SK-N-MC (cell line): ENCODE data around the gene ELK3.

Experiments
- DNase-seq: peaks from one replicate; pipeline ENCODE4 v3.0.0-alpha.2; 2011; ENCODE audit warnings: low read depth, low spot score
- H3K27ac ChIP-seq: fragments of 200-600 bp; sonication (generic); 2 replicates; pipeline ENCODE4 v1.5.1; 2016; ENCODE audit warnings: mixed run types
- H3K36me3 ChIP-seq: fragments of 200-600 bp; sonication (generic); 2 replicates; pipeline ENCODE4 v1.6.1; 2017; ENCODE audit warnings: antibody characterized with exemption, low read length, mixed read lengths; ENCODE audit not compliant: insufficient read depth
- H3K4me3 ChIP-seq: fragments of 200-600 bp; sonication (generic); 2 replicates; pipeline ENCODE4 v1.5.1; 2016
- H3K9ac ChIP-seq: fragments of 200-600 bp; sonication (generic); 2 replicates; pipeline ENCODE4 v1.8.0; 2017; ENCODE audit warnings: mixed run types, mixed read lengths; ENCODE audit not compliant: insufficient read length
- H3K9me3 ChIP-seq: fragments of 200-600 bp; sonication (generic); 2 replicates; pipeline ENCODE4 v1.6.1; 2017; ENCODE audit warnings: low read depth, mild to moderate bottlenecking, antibody characterized with exemption, low read length, moderate library complexity, mixed read lengths
- EZH2 ChIP-seq: fragments of 200-600 bp; sonication (generic); IDR thresholded peaks from one replicate; pipeline ENCODE4 v1.6.1; 2017; ENCODE audit warnings: antibody characterized with exemption
- FOXP2 ChIP-seq: optimal IDR thresholded peaks from 2 replicates; pipeline ENCODE3; 2011; ENCODE audit warnings: mild to moderate bottlenecking, moderate library complexity; ENCODE audit not compliant: insufficient read depth; ENCODE audit errors: extremely low read length, control extremely low read depth
- POLR2AphosphoS5 ChIP-seq: IDR thresholded peaks from 2 replicates; pipeline ENCODE4 v1.6.1; 2012; ENCODE audit warnings: mild to moderate bottlenecking, low read depth, low read length, borderline replicate concordance

The ELK3 gene

DNA sequence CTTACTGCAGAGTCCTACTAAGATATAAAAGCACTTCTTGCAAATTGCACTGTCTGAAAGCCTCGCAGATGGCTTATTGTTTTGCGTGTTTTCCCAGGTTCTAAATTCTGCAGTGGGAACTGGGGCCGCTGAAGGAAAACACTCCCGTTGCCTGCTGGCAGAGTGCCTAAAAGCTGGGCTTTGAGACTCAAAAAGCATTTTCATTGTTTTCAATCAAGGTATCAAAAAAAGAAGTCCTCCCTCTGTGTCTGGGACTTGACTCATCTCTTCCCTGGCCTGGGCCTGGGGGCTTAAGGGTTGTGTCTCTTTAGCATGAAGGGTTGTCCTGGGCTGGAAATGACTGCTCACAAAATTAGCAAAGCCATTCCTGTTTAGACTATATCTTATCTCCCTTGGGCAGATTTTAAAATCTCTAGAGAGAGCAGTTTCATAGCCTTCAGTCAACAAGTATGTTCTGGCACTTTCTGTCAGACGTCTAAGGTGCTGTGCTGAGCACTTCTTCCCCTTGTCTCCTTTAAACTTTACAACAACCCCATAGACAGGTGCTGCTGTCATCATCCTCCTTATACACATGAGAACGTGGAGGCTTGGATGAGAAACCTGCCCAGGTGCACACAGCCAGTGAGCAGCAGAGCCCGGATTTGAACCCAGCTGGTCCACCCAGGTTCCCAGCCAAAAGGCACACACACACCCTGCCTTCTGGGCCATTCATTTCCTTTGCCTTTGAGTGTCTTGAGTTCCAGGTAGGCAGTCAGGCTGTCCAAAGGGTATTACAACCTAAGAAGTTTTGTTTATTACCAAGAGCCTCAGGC lies 31.1 kb downstream of the ELK3 start:
- Histone ChIP-seq H3K27ac (no peak overlapping the region), H3K4me3 (no peak overlapping the region), H3K36me3 (no peaks in the 10 kb centered on the region), H3K9ac (no peak overlapping the region), H3K9me3 (no peaks in the 10 kb centered on the region)
- no peak for DNase-seq
- TF ChIP-seq EZH2 (no peak), FOXP2 (no peak)

DNA sequence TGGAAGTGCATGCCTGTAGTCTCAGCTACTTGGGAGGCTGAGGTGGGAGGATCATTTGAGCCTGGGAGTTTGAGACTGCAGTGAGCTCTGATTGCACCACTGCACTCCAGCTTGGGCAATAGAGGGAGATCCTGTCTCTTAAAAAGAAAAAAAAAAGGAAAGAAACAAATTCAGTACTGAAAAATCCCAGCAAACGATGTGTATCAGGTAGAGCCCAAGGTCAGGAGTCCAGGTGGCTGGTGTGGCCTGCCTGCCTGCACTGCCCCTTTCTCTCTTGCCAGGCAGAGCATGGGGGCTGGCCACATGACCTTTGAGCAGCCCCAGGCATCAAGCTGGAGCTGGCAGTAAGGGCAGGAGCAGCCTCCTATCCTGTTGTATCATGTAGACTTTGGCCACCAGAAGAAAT lies 31.8 kb downstream of the ELK3 start:
- no peaks in the 10 kb centered on the region for H3K9me3 ChIP-seq
- no peak overlapping the region for H3K9ac ChIP-seq
- no peak overlapping the region for H3K4me3 ChIP-seq
- no peak for DNase-seq
- H3K36me3 ChIP-seq = no peaks in the 10 kb centered on the region
- no peak overlapping the region for H3K27ac ChIP-seq
- TF ChIP-seq POLR2AphosphoS5 = no peak
- no peak for TF ChIP-seq FOXP2
- no peak for TF ChIP-seq EZH2

DNA sequence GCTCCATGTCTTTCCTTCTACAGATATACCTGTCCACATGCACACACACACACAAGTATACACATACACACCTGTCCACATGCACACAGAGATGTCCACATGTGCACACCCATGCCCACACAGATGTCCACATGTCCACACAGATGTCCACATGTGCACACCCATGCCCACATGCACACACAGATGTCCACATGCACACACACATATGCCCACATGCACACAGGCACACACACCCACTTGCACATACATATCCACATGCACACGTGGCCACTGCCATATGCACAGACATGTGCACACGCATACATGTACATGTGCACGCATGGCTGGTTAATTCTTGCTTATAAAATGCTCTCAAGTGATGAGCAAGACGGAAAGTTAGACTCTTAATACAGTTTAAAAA lies 32.2 kb downstream of the ELK3 start:
- Histone ChIP-seq H3K36me3 (no peaks in the 10 kb centered on the region), H3K9me3 (no peaks in the 10 kb centered on the region), H3K4me3 (no peak overlapping the region), H3K27ac (no peak overlapping the region), H3K9ac (no peak overlapping the region)
- TF ChIP-seq EZH2 = no peak
- TF ChIP-seq POLR2AphosphoS5 = no peak
- TF ChIP-seq FOXP2 = no peak
- DNase-seq = no peak

DNA sequence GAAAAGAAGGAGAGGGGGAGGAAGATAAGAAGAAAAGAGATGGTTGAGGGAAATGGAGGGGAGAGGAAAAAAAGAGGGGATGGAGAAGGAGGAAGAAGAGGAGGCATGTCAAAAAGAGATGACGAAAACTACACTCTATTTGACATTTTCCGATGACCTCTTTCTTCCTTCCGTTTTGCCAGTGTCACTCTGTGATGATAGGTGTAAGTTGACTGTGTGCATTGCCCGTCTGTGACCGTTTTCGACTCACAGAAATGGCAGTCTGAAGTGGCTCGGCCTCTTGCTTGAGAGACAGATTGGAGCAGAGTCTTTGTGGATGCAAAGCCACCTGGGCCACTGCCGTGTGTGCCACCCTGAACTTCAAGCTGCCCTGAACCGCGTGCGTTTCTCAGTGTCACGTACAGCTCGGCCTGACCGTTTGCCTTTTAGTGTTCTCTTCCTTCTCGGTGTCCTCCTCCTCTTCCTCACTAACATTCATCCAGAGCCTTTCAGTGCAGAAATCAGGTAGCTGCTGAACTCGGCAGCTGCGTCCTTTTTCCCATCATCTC lies 32.7 kb downstream of the ELK3 start:
- DNase-seq = no peak
- Histone ChIP-seq H3K9me3 (no peaks in the 10 kb centered on the region), H3K36me3 (no peaks in the 10 kb centered on the region), H3K4me3 (no peak overlapping the region), H3K9ac (no peak overlapping the region), H3K27ac (no peak overlapping the region)
- TF ChIP-seq EZH2 (no peak), POLR2AphosphoS5 (no peak), FOXP2 (no peak)

DNA sequence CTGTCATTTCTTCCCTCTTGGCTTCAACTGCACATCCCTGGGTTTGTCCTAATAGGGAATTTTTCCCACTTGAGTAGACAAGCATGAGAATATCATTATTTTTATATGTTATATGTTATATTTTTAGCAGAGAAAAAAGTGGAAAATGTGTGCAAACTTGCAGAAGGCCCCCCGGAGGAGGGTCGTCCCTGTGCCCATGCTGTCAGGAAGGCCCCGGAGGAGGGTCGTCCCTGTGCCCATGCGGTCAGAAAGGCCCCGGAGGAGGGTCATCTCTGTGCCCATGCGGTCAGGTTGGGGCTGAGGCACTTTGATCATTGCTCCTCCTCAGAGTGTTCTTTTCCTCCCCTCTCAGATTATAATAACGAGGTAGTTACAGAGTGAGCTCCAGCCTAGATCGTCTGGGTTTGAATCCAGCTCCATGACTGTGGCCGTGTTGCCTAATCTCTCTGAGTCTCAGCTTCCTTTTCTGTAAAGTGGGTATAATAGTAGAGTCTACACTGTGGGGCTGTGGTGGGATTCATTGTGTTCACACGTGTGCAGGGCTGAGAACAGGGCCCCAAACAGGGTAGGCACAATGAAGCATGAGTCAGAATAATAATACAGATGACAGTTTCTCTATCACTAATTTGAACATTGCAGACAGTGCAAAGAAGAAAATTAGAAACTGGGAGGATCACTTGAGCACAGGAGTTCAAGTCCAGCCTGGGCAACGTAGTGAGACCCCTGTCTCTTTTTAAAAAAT lies 33.4 kb downstream of the ELK3 start:
- Histone ChIP-seq H3K4me3 (no peak overlapping the region), H3K27ac (no peak overlapping the region), H3K9me3 (no peaks in the 10 kb centered on the region), H3K9ac (no peak overlapping the region), H3K36me3 (no peaks in the 10 kb centered on the region)
- TF ChIP-seq EZH2 (no peak), FOXP2 (no peak), POLR2AphosphoS5 (no peak)
- DNase-seq = no peak

DNA sequence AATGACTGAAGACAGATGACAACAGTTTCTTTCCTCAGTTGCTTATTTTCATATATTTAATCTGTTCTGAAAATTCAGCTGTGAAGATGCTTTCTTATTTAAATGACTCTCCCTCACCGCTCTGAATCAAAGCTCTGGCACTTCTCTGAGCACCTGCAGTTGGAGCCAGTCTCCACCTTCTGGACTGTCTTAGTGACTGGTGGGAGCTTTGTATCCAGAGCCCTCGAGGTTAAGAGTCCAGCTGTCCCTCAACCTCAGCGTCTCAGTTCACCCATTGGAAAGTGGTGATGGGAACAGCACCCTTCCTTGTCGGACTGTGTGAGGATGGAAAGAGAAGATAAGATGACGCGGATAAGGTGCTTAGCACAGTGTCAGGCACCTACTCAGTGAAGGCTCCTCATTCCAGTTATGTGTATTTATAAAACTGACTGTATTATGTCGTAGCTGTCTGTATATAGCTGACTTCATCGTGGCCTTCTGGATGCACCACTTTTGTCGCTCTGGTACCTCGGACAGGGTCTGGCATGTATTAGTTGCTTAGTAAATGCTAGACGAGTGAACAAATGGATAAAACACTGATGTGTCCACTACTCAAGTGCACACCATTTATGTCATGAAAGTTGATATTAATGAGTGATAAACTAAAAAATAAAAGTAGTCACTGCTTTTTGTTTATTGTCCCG lies 34.5 kb downstream of the ELK3 start:
- Histone ChIP-seq H3K4me3 (no peak overlapping the region), H3K9ac (no peak overlapping the region), H3K9me3 (no peaks in the 10 kb centered on the region), H3K27ac (no peak overlapping the region), H3K36me3 (no peaks in the 10 kb centered on the region)
- DNase-seq = no peak
- no peak for TF ChIP-seq POLR2AphosphoS5
- TF ChIP-seq FOXP2 = no peak
- no peak for TF ChIP-seq EZH2

DNA sequence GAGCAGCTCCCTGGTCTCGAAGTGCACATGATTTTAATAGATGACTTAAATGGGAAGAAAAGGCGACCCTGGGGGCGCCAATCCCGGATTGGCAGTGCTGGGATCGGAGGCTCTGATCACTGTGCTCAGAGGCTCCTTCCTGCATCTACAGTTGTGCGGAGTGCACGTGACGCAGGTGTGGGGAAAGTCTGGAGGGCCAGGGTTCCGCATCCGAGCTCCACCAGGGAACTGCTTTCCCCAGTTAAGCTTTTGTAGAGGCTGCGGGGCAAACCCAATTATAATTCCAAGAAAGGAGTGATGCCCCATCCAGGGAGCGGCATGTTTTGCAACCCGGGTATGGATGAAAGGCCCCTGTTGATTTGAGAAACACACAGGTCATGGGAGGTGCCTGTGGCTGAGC lies 36.5 kb downstream of the ELK3 start:
- Histone ChIP-seq H3K9me3 (no peaks in the 10 kb centered on the region), H3K36me3 (no peaks in the 10 kb centered on the region), H3K4me3 (no peak overlapping the region), H3K9ac (no peak overlapping the region), H3K27ac (no peak overlapping the region)
- DNase-seq = no peak
- TF ChIP-seq FOXP2 = no peak
- TF ChIP-seq EZH2 = no peak
- TF ChIP-seq POLR2AphosphoS5 = no peak

DNA sequence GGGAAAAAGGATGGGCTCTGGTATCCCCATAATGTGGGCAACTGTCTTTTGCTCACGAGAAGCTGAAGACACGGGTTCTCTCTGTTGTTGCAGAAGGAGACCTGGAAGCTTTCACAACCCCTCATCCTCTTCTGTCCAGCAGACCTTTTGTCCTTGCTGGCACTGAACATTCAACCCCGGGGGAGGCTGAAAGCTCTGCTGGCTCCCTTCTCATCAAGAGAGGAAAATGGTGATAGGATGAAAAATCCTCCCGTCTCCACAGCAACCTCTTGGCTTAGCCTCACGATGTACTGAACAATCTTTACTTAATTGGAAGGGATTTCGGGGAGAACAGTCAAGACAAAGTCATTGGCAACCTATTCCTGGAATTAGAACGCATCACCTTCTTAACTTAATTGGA lies 39.0 kb downstream of the ELK3 start:
- no peak overlapping the region for H3K27ac ChIP-seq
- TF ChIP-seq EZH2 (no peak), FOXP2 (no peak), POLR2AphosphoS5 (no peak)
- no peak overlapping the region for H3K4me3 ChIP-seq
- no peaks in the 10 kb centered on the region for H3K9me3 ChIP-seq
- no peak for DNase-seq
- H3K36me3 ChIP-seq = no peaks in the 10 kb centered on the region
- H3K9ac ChIP-seq = no peak overlapping the region
